GM23338 (cell line): ENCODE measurements around the gene VEGFC.

ENCODE experiments used
- CREB1 ChIP-seq: fragments of 250-450 bp; sonication (Bioruptor Pico); IDR thresholded peaks from 2 replicates; pipeline ENCODE4 v1.5.0; 2020; ENCODE audit warnings: low read depth, mild to moderate bottlenecking, moderate library complexity
- CTCF ChIP-seq, 2 experiments: fragments of 200-600 bp in 1 of 2; sonication (generic) in 1 of 2; conservative IDR thresholded peaks; 2 replicates each; pipeline versions ENCODE4 v1.5.1 to v1.6.1; 2016 to 2017; ENCODE audit warnings: antibody characterized with exemption in 2 of 2, low read depth in 2 of 2, mild to moderate bottlenecking in 2 of 2, moderate library complexity in 1 of 2
- ETS1 ChIP-seq: IDR thresholded peaks from 2 replicates; pipeline ENCODE4 v1.6.1; 2016; ENCODE audit warnings: antibody characterized with exemption
- EZH2 ChIP-seq: fragments of 200-600 bp; sonication (generic); IDR thresholded peaks from one replicate; pipeline ENCODE4 v1.8.0; 2017; ENCODE audit warnings: antibody characterized with exemption, mild to moderate bottlenecking, low read depth; ENCODE audit not compliant: unreplicated experiment
- EZH2phosphoT487 ChIP-seq: fragments of 200-600 bp; sonication (generic); IDR thresholded peaks from one replicate; pipeline ENCODE4 v1.8.1; 2018; ENCODE audit warnings: antibody characterized with exemption; ENCODE audit not compliant: unreplicated experiment
- JUNB ChIP-seq: IDR thresholded peaks from one replicate; pipeline ENCODE4 v1.6.1; 2016; ENCODE audit warnings: antibody characterized with exemption; ENCODE audit not compliant: unreplicated experiment
- NANOG ChIP-seq: IDR thresholded peaks from 2 replicates; pipeline ENCODE4 v1.6.1; 2016; ENCODE audit warnings: antibody characterized with exemption, borderline replicate concordance
- POLR2AphosphoS5 ChIP-seq: IDR thresholded peaks from 2 replicates; pipeline ENCODE4 v1.6.1; 2016; ENCODE audit warnings: antibody characterized with exemption, low read depth
- REST ChIP-seq: IDR thresholded peaks from one replicate; pipeline ENCODE4 v1.6.1; 2018; ENCODE audit warnings: antibody characterized with exemption; ENCODE audit not compliant: unreplicated experiment
- STAT1 ChIP-seq: IDR thresholded peaks from one replicate; pipeline ENCODE4 v1.6.1; 2016; ENCODE audit warnings: antibody characterized with exemption; ENCODE audit not compliant: unreplicated experiment

- TF ChIP-seq CTCF (conservative IDR thresholded peaks at IDR 0.05; ENCODE audit: low read depth in 2 of 2), result no peak
- no peak for TF ChIP-seq NANOG
- TF ChIP-seq EZH2, result no peak
- TF ChIP-seq EZH2phosphoT487, result no peak
- no peak for TF ChIP-seq REST
- no peak for TF ChIP-seq POLR2AphosphoS5
- TF ChIP-seq ETS1, result no peak
- no peak for TF ChIP-seq CREB1
- TF ChIP-seq JUNB, result no peak
- TF ChIP-seq STAT1, result no peak
These were observed 25.8 kb upstream of the VEGFC start for GRCh38 chr4:176818531-176818930.
